ENCODE results near the gene SGK1. TPM values are rescaled to one million over a fixed set of nuclear protein-coding genes. Genes with fewer than 3 reads are reported as not detected.
"Not testable (repeated sequence)": the region's sequence is repeated elsewhere in the genome, so short reads cannot be mapped to it uniquely, and the experiment has no call there.

Gene SGK1
- total RNA-seq, 1 donor from 2014 or later, result 28.1 TPM

- intact Hi-C loops (cut with DNase I), result loop anchor here (10.0 kb wide), 1 partner anchor 127 kb away; no protein-coding TSS in a partner anchor
- ATAC-seq (no peak), DNase-seq (ENCODE audit: missing footprints) (no peak)
Observed at GRCh38 chr6:134312038-134312660, 5.8 kb downstream of the SGK1 start.

- intact Hi-C loops (cut with DNase I), result loop anchor here (10.0 kb wide), 1 partner anchor 126 kb away; no protein-coding TSS in a partner anchor
- ATAC-seq (no peak), DNase-seq (ENCODE audit: missing footprints) (no peak)
Observed at GRCh38 chr6:134310817-134311216, 7.1 kb downstream of the SGK1 start.

- intact Hi-C loops (cut with DNase I), result loop anchor here (10.0 kb wide), 1 partner anchor 125 kb away; no protein-coding TSS in a partner anchor
- ATAC-seq, result no peak
Observed at GRCh38 chr6:134309983-134310605, 7.8 kb downstream of the SGK1 start.

GRCh38 chr6:134309227-134309626 is 8.7 kb downstream of the SGK1 start:
- DNase-seq (ENCODE audit: missing footprints), result no peak
- intact Hi-C loops (cut with DNase I), result no loop called here
- ATAC-seq, result no peak

More at GRCh38 chr6:134309983-134310605, 7.8 kb downstream of the SGK1 start:
- no peak for DNase-seq (ENCODE audit: missing footprints)

- ATAC-seq, result no peak
- DNase-seq (ENCODE audit: missing footprints), result no peak
- intact Hi-C loops (cut with DNase I), result no loop called here
Observed at GRCh38 chr6:134308800-134309199, 9.1 kb downstream of the SGK1 start.

- intact Hi-C loops (cut with DNase I), result no loop called here
- DNase-seq (ENCODE audit: missing footprints) (no peak), ATAC-seq (no peak)
Observed at GRCh38 chr6:134307870-134308269, 10.0 kb downstream of the SGK1 start.

- ATAC-seq (no peak), DNase-seq (ENCODE audit: missing footprints) (no peak)
- intact Hi-C loops (cut with DNase I), result no loop called here
Observed at GRCh38 chr6:134307075-134307474, 10.8 kb downstream of the SGK1 start.

- ATAC-seq; intact Hi-C loops (cut with DNase I): not testable (repeated sequence)
Observed at GRCh38 chr6:134304381-134304780, 13.5 kb downstream of the SGK1 start.

GRCh38 chr6:134303891-134304290 is 14.0 kb downstream of the SGK1 start:
- DNase-seq (ENCODE audit: missing footprints), result no peak
- ATAC-seq, result peak; percentile 23
- intact Hi-C loops (cut with DNase I), result no loop called here

More at GRCh38 chr6:134304381-134304780, 13.5 kb downstream of the SGK1 start:
- not testable (repeated sequence) for DNase-seq (ENCODE audit: missing footprints)

GRCh38 chr6:134299236-134299635 is 18.7 kb downstream of the SGK1 start:
- intact Hi-C loops (cut with DNase I), result no loop called here
- ATAC-seq, result no peak
- no peak for DNase-seq (ENCODE audit: missing footprints)

- DNase-seq (ENCODE audit: missing footprints), result no peak
- no peak for ATAC-seq
- intact Hi-C loops (cut with DNase I), result no loop called here
Observed at GRCh38 chr6:134296762-134297161, 21.1 kb downstream of the SGK1 start.

GRCh38 chr6:134295953-134296553 is 21.9 kb downstream of the SGK1 start:
- DNase-seq (ENCODE audit: missing footprints) (no peak), ATAC-seq (peak; percentile 92)
- intact Hi-C loops (cut with DNase I), result no loop called here

- intact Hi-C loops (cut with DNase I), result no loop called here
- no peak for ATAC-seq
- no peak for DNase-seq (ENCODE audit: missing footprints)
Observed at GRCh38 chr6:134293659-134294161, 24.2 kb downstream of the SGK1 start.

- no peak for ATAC-seq
- intact Hi-C loops (cut with DNase I), result no loop called here
- DNase-seq (ENCODE audit: missing footprints), result no peak
Observed at GRCh38 chr6:134291156-134291555, 26.8 kb downstream of the SGK1 start.

- intact Hi-C loops (cut with DNase I), result no loop called here
- ATAC-seq, result no peak
- no peak for DNase-seq (ENCODE audit: missing footprints)
Observed at GRCh38 chr6:134289204-134289575, 28.7 kb downstream of the SGK1 start.

- DNase-seq (ENCODE audit: missing footprints), result no peak
- intact Hi-C loops (cut with DNase I), result no loop called here
- no peak for ATAC-seq
Observed at GRCh38 chr6:134288538-134289203, 29.2 kb downstream of the SGK1 start.

GRCh38 chr6:134287859-134288537 is 29.9 kb downstream of the SGK1 start:
- no peak for DNase-seq (ENCODE audit: missing footprints)
- intact Hi-C loops (cut with DNase I), result no loop called here
- no peak for ATAC-seq

GRCh38 chr6:134282816-134283215 is 35.1 kb downstream of the SGK1 start:
- intact Hi-C loops (cut with DNase I), result no loop called here
- no peak for ATAC-seq

GRCh38 chr6:134281388-134281787 is 36.5 kb downstream of the SGK1 start:
- intact Hi-C loops (cut with DNase I), result no loop called here
- ATAC-seq (no peak), DNase-seq (ENCODE audit: missing footprints) (no peak)

More at GRCh38 chr6:134282816-134283215, 35.1 kb downstream of the SGK1 start:
- DNase-seq (ENCODE audit: missing footprints), result no peak

Data from Right ventricle myocardium inferior (tissue), 1 donor.